Left lung (tissue), 10 donors: ENCODE data around the gene GNB3. TPM values are rescaled to one million over a fixed set of nuclear protein-coding genes. Genes with fewer than 3 reads are reported as not detected.

Experiments
- ATAC-seq: fragments of 200-7000 bp; cut with Tn5 transposase; one replicate; pipeline ENCODE4 v1.9.1; 2020; ENCODE audit warnings: moderate library complexity
- DNase-seq, 4 donors: peaks; one replicate each; pipeline ENCODE4 v3.0.0-alpha.2; 2013 to 2020
- H3K27ac ChIP-seq, 2 donors: fragments of 200-600 bp; sonication (generic) in 1 of 2; one replicate each; pipeline versions ENCODE4 v1.5.0 to v1.8.0; 2020 to 2021
- H3K27me3 ChIP-seq, 2 donors: fragments of 200-600 bp; sonication (generic) in 1 of 2; one replicate each; pipeline versions ENCODE4 v1.5.0 to v1.8.0; 2020 to 2021
- H3K36me3 ChIP-seq, 2 donors: fragments of 200-600 bp; sonication (generic) in 1 of 2; one replicate each; pipeline versions ENCODE4 v1.5.0 to v1.8.0; 2020 to 2021
- H3K4me1 ChIP-seq, 2 donors: fragments of 200-600 bp; one replicate each; pipeline ENCODE4 v1.8.0; 2021
- H3K4me3 ChIP-seq, 2 donors: fragments of 200-600 bp; sonication (generic) in 1 of 2; one replicate each; pipeline versions ENCODE4 v1.5.0 to v1.8.0; 2020 to 2021; ENCODE audit warnings: mild to moderate bottlenecking in 1 of 2
- H3K9me3 ChIP-seq, 2 donors: fragments of 200-600 bp; sonication (generic) in 1 of 2; one replicate each; pipeline versions ENCODE4 v1.5.0 to v1.8.0; 2020 to 2021
- intact Hi-C, 2 donors: fragments of 100-400 bp; cut with DNase I; formaldehyde crosslinking; loops; one replicate each; pipeline versions ENCODE4 v1.11.2 to v1.14.2; 2022
- polyA plus RNA-seq, 6 donors: library from polyadenylated mRNA; unstranded; fragments of 120-200 nt; gene quantifications; one replicate each; pipeline ENCODE4 v1.2.1, GENCODE V29; 2013; ENCODE audit not compliant: insufficient read length in 6 of 6
- total RNA-seq, 2 donors: library from RNA; stranded (reverse); fragmentation: NEBNext Ultra II Directional; extraction: Animal tissue kit (Norgen Biotek cat#: 25700); gene quantifications; one replicate each; pipeline ENCODE4 v1.2.1, GENCODE V29; 2021
- TF ChIP-seq, protein P1 (sequence below), 2 donors: fragments of 200-600 bp; sonication (generic) in 1 of 2; IDR thresholded peaks; one replicate each; pipeline versions ENCODE4 v1.5.0 to v1.8.0; 2021; ENCODE audit warnings: antibody characterized with exemption in 2 of 2
- donor health status: DM: no; HTN: yes; CAD: no.
- donor health status: DM: no; HTN: no; CAD: no.

The GNB3 gene
- total and polyA plus RNA-seq, 8 donors, result 2.0 to 7.2 (median 5.0) TPM

DNA sequence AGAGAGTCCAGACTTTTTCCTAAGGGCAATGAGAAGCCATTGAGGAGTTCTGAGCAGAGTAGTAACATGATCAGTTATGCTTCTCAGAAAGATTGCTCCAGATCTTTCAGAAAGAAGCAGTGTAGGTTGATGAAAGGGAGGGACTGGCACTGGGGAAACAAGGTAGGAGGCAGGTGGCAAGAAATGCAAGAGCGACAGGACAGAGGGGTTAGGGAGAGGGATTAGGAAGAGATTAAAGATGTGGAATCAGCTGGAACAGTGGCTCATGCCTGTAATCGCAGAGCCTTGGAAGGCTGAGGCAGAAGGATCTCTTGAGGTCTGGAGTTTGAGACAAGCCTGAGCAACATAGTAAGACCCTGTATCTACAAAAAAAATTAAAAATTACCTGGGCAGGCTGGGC, 7.0 kb downstream of the GNB3 start:
- TF ChIP-seq, protein P1, sequence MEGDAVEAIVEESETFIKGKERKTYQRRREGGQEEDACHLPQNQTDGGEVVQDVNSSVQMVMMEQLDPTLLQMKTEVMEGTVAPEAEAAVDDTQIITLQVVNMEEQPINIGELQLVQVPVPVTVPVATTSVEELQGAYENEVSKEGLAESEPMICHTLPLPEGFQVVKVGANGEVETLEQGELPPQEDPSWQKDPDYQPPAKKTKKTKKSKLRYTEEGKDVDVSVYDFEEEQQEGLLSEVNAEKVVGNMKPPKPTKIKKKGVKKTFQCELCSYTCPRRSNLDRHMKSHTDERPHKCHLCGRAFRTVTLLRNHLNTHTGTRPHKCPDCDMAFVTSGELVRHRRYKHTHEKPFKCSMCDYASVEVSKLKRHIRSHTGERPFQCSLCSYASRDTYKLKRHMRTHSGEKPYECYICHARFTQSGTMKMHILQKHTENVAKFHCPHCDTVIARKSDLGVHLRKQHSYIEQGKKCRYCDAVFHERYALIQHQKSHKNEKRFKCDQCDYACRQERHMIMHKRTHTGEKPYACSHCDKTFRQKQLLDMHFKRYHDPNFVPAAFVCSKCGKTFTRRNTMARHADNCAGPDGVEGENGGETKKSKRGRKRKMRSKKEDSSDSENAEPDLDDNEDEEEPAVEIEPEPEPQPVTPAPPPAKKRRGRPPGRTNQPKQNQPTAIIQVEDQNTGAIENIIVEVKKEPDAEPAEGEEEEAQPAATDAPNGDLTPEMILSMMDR (IDR thresholded peaks at IDR 0.05), result no peak
- H3K27ac ChIP-seq, result no peak overlapping the region
- peaks cover 5 to 15% of the 10 kb centered on the region in 2 donors for H3K4me1 ChIP-seq
- H3K27me3 ChIP-seq, result no peaks in the 10 kb centered on the region
- no peak for ATAC-seq
- no peak overlapping the region for H3K4me3 ChIP-seq
- intact Hi-C loops, result no loop called here
- H3K9me3 ChIP-seq, result no peaks in the 10 kb centered on the region
- peaks cover 0 to 9% of the 10 kb centered on the region in 2 donors for H3K36me3 ChIP-seq
- DNase-seq, result no peak

DNA sequence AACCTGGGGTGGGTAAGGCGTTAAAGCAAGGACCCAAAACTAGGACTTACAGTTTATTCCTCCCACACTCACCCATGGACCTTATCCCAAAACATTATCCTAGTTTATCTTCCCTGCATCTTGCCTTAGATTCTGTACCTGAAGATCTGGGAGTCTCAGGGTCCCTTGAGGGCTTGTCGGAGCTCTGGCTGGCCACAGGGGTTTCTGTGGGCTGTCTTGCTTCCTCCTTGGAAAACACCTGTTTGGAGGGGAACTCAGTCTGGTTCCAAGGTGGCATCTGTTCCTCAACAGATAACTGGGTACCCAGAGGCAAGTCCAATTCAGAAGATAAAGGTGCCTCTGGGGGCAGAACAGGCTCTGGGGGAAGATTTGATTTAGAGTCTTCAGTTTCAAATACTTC, 8.7 kb downstream of the GNB3 start:
- peaks cover 0 to 9% of the 10 kb centered on the region in 2 donors for H3K36me3 ChIP-seq
- H3K9me3 ChIP-seq, result no peaks in the 10 kb centered on the region
- H3K4me3 ChIP-seq, result no peak overlapping the region
- H3K27ac ChIP-seq, result no peak overlapping the region
- TF ChIP-seq, protein P1 (IDR thresholded peaks at IDR 0.05), result no peak
- peaks cover 11 to 29% of the 10 kb centered on the region in 2 donors for H3K4me1 ChIP-seq
- no peaks in the 10 kb centered on the region for H3K27me3 ChIP-seq
- DNase-seq (no peak), ATAC-seq (no peak)
- intact Hi-C loops, result no loop called here

DNA sequence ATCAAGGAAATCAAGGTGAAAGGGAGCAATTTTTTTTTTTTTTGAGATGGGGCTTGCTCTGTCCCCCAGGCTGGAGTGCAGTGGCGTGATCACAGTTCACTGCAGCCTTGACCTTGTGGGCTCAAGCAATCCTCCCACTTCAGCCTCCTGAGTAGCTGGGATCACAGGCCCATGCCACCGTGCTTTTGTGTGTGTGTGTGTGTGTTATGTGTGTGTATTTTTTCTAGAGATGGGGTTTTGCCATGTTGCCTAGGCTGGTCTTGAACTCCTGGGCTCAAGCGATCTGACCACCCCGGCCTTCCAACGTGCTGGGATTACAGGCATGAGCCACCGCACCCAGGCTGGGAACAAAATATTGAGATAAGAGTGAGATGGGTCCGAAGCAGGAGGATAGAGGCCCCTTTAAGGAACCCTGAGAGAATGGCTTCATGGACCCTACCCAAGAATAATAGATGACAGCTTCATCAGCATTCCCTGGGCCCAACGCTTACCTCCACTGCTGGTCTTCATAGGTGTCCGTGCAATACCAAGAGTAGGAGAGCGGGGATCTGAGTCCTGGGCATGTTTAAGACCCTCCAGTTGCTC, 9.3 kb downstream of the GNB3 start:
- peaks cover 11 to 29% of the 10 kb centered on the region in 2 donors for H3K4me1 ChIP-seq
- TF ChIP-seq, protein P1 (IDR thresholded peaks at IDR 0.05), result no peak
- H3K27ac ChIP-seq, result no peak overlapping the region
- H3K36me3 ChIP-seq, result peaks cover 0 to 10% of the 10 kb centered on the region in 2 donors
- H3K9me3 ChIP-seq, result no peaks in the 10 kb centered on the region
- ATAC-seq, result no peak
- H3K27me3 ChIP-seq, result no peaks in the 10 kb centered on the region
- DNase-seq, result no peak
- intact Hi-C loops, result no loop called here
- H3K4me3 ChIP-seq, result peak overlapping the region in 1 of 2 donors; percentile 62

DNA sequence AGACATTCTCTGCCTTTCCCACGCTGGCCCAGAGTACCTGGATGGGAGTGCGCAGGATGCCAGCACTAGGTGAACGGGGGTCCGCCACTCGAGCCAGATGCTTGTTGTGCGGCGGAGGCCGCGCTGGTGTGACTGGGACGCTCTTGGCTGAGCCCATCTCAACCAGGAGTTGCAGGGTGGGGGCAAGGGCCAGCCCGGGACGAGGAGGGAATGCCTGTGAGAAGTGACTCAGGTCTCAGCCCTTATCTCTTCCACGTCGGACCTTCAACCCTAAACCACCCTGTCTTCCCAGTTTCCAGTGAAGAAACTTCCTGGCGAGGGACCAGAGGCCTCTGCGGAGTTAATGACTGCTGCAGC, 10.0 kb downstream of the GNB3 start:
- Histone ChIP-seq H3K4me1 (peaks cover 11 to 29% of the 10 kb centered on the region in 2 donors), H3K27ac (no peak overlapping the region), H3K27me3 (no peaks in the 10 kb centered on the region), H3K9me3 (no peaks in the 10 kb centered on the region), H3K36me3 (peaks cover 0 to 17% of the 10 kb centered on the region in 2 donors), H3K4me3 (peak overlapping the region; percentile 55 to 62)
- DNase-seq (peak in 1 of 4 donors; percentile 84), ATAC-seq (no peak)
- intact Hi-C loops, result no loop called here
- TF ChIP-seq, protein P1 (IDR thresholded peaks at IDR 0.05), result no peak

DNA sequence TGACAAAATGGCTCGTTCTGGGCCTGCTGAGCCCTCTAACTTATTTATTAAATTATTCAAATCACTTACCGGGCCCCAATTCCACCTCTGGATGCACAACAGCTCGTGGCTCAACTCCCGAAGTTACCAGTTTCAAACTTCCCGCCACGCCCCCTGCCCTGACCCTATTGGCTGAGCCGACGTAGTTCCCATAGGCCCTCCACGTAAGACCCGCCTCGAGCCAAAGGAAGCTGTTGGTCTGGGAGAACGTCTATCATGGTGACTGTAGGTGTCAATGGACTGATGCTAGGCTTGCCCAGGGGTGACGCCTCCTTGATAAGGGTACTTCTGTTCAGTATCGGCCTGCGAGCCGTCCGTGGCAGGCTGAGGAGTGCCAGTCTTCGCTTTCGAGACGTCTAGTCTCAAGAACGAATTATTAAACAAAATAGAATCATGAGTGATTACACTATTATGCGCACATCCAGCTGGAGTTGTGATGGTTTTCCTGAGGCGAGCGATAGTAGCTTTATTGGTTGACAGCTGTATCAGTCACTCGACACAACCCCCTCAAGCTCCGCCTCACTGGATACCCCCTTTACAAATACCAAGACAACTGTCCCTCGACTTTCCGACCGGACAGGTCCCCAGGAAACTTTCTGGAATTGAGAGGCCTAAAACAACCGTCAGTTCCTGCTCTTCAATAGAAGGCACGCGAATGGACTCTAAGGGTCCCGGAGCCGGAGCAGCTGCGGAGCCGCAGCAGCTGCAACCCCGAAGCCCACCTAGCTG, 10.6 kb downstream of the GNB3 start, which contains the start of gene CDCA3:
TSS of gene CDCA3 (minus strand) at position 134 of the 768 bp plus-strand sequence. CDS start 334 bp downstream, outside the sequence.
- H3K4me1 ChIP-seq, result peaks cover 11 to 29% of the 10 kb centered on the region in 2 donors
- DNase-seq (peak; percentile 86 to 98 (median 96)), ATAC-seq (peak; percentile 80)
- peak within 1 kb of the TSS; percentile 55 to 62 for H3K4me3 ChIP-seq
- TF ChIP-seq, protein P1 (IDR thresholded peaks at IDR 0.05), result no peak
- H3K27me3 ChIP-seq, result no peaks in the 10 kb centered on the region
- peak within 1 kb of the TSS; percentile 95 to 96 for H3K27ac ChIP-seq
- intact Hi-C loops, result no loop called here
- peaks cover 0 to 18% of the 10 kb centered on the region in 2 donors for H3K36me3 ChIP-seq
- H3K9me3 ChIP-seq, result no peaks in the 10 kb centered on the region
